Spinal cord (tissue), 10 donors: Measurements from ENCODE around the gene KIF21B. TPM values are rescaled to one million over a fixed set of nuclear protein-coding genes. Genes with fewer than 3 reads are reported as not detected.
"Not testable (repeated sequence)": the region's sequence is repeated elsewhere in the genome, so short reads cannot be mapped to it uniquely, and the experiment has no call there.

Source experiments
- DNase-seq, 6 donors: peaks; one replicate each; pipeline versions ENCODE4 v3.0.0 to v3.0.0-alpha.2; 2013 to 2015; ENCODE audit warnings: low spot score in 6 of 6, low read depth in 4 of 6
- H3K27ac ChIP-seq: one replicate; pipeline ENCODE4 v1.5.1; 2013; ENCODE audit warnings: low read depth, low read length, control low read depth
- H3K27me3 ChIP-seq: one replicate; pipeline ENCODE4 v1.6.1; 2013; ENCODE audit warnings: low read length; ENCODE audit not compliant: control insufficient read depth, insufficient read depth
- H3K36me3 ChIP-seq: one replicate; pipeline ENCODE4 v1.6.1; 2013; ENCODE audit warnings: low read length; ENCODE audit not compliant: control insufficient read depth, insufficient read depth
- H3K4me1 ChIP-seq: one replicate; pipeline ENCODE4 v1.6.1; 2013; ENCODE audit warnings: low read length; ENCODE audit not compliant: control insufficient read depth, insufficient read depth
- H3K4me3 ChIP-seq: one replicate; pipeline ENCODE4 v1.5.1; 2013; ENCODE audit warnings: low read depth, low read length, control low read depth
- H3K9me3 ChIP-seq: one replicate; pipeline ENCODE4 v1.6.1; 2013; ENCODE audit warnings: low read length; ENCODE audit not compliant: control insufficient read depth, insufficient read depth
- WGBS: methylation state at CpG from one replicate; pipeline ENCODE4 v1.1.5; 2013; ENCODE audit warnings: missing lambda C conversion rate; ENCODE audit not compliant: insufficient coverage; 5-methylcytosine and 5-hydroxymethylcytosine counted together
- polyA plus RNA-seq, 2 donors: library from polyadenylated mRNA; unstranded; fragments of 120-200 nt; gene quantifications; one replicate each; pipeline ENCODE4 v1.2.1, GENCODE V29; 2013; ENCODE audit not compliant: insufficient read length in 2 of 2
- total RNA-seq, 2 donors: library from RNA; depleted of rRNA in 1 of 2; stranded (reverse); fragments of 120-200 nt in 1 of 2; fragments of >200 nt in 1 of 2; gene quantifications; one replicate each; pipeline versions ENCODE4 v1.2.3 to v1.2.4, GENCODE V29; 2013 to 2014
- donor health status: healthy.

The KIF21B gene
- total and polyA plus RNA-seq, 4 donors = 29.9 to 104 (median 70.1) TPM

GRCh38 chr1:200963076-200963475, 60.4 kb downstream of the KIF21B start:
- Histone ChIP-seq H3K27me3 (no peaks in the 10 kb centered on the region), H3K36me3 (peaks cover 5% of the 10 kb centered on the region), H3K9me3 (no peaks in the 10 kb centered on the region), H3K4me1 (peaks cover 28% of the 10 kb centered on the region), H3K27ac (no peak overlapping the region), H3K4me3 (no peak overlapping the region)
- 100% methylated on average over 2 of the region's 2 CpGs for WGBS
- DNase-seq = no peak

- Histone ChIP-seq H3K4me1 (peaks cover 23% of the 10 kb centered on the region), H3K27me3 (no peaks in the 10 kb centered on the region), H3K36me3 (peaks cover under 1% of the 10 kb centered on the region), H3K9me3 (no peaks in the 10 kb centered on the region), H3K27ac (no peak overlapping the region), H3K4me3 (no peak overlapping the region)
- DNase-seq = no peak
- WGBS = 90% methylated on average over 3 of the region's 4 CpGs
These were observed 60.9 kb downstream of the KIF21B start for GRCh38 chr1:200962631-200963030.

- H3K27ac ChIP-seq, H3K9me3 ChIP-seq, H3K27me3 ChIP-seq, H3K4me3 ChIP-seq, H3K36me3 ChIP-seq, DNase-seq: not testable (repeated sequence)
- WGBS = 96% methylated on average over 9 of the region's 11 CpGs
- peaks cover 23% of the 10 kb centered on the region for H3K4me1 ChIP-seq
These were observed 61.4 kb downstream of the KIF21B start for GRCh38 chr1:200962151-200962550.

GRCh38 chr1:200960948-200961340, 62.6 kb downstream of the KIF21B start:
- H3K4me1 ChIP-seq = peaks cover 23% of the 10 kb centered on the region
- no peaks in the 10 kb centered on the region for H3K36me3 ChIP-seq
- no peaks in the 10 kb centered on the region for H3K27me3 ChIP-seq
- no peak for DNase-seq
- H3K27ac ChIP-seq = peak overlapping the region; percentile 52
- H3K4me3 ChIP-seq = no peak overlapping the region
- 100% methylated on average over 1 of the region's 4 CpGs for WGBS
- H3K9me3 ChIP-seq = no peaks in the 10 kb centered on the region

- Histone ChIP-seq H3K36me3 (no peaks in the 10 kb centered on the region), H3K4me1 (peaks cover 19% of the 10 kb centered on the region), H3K9me3 (no peaks in the 10 kb centered on the region), H3K27me3 (no peaks in the 10 kb centered on the region), H3K4me3 (no peak overlapping the region), H3K27ac (peak overlapping the region; percentile 52)
- DNase-seq = no peak
- WGBS = 38% methylated on average over 6 of the region's 9 CpGs
These were observed 63.1 kb downstream of the KIF21B start for GRCh38 chr1:200960236-200960947.

GRCh38 chr1:200959411-200959921, 64.0 kb downstream of the KIF21B start:
- peak in 5 of 6 donors; percentile 19 to 78 (median 47) for DNase-seq
- 18% methylated on average over 13 of the region's 15 CpGs for WGBS
- H3K27ac ChIP-seq = peak overlapping the region; percentile 52

GRCh38 chr1:200958597-200958996, 64.9 kb downstream of the KIF21B start:
- no peak overlapping the region for H3K4me3 ChIP-seq
- H3K36me3 ChIP-seq = no peaks in the 10 kb centered on the region
- H3K27ac ChIP-seq = no peak overlapping the region
- H3K4me1 ChIP-seq = peaks cover 13% of the 10 kb centered on the region
- DNase-seq = no peak
- WGBS = 86% methylated on average over 11 of the region's 11 CpGs
- H3K27me3 ChIP-seq = no peaks in the 10 kb centered on the region
- H3K9me3 ChIP-seq = no peaks in the 10 kb centered on the region

More at GRCh38 chr1:200959411-200959921, 64.0 kb downstream of the KIF21B start:
- Histone ChIP-seq H3K27me3 (no peaks in the 10 kb centered on the region), H3K4me1 (peaks cover 13% of the 10 kb centered on the region), H3K9me3 (no peaks in the 10 kb centered on the region), H3K36me3 (no peaks in the 10 kb centered on the region), H3K4me3 (no peak overlapping the region)

- DNase-seq = no peak
- 100% methylated on average over 2 of the region's 3 CpGs for WGBS
- H3K9me3 ChIP-seq = no peaks in the 10 kb centered on the region
- no peaks in the 10 kb centered on the region for H3K36me3 ChIP-seq
- H3K4me3 ChIP-seq = no peak overlapping the region
- H3K27ac ChIP-seq = no peak overlapping the region
- H3K27me3 ChIP-seq = no peaks in the 10 kb centered on the region
- peaks cover 2% of the 10 kb centered on the region for H3K4me1 ChIP-seq
These were observed 69.1 kb downstream of the KIF21B start for GRCh38 chr1:200954434-200954833.

- Histone ChIP-seq H3K9me3 (peaks cover 5% of the 10 kb centered on the region), H3K4me1 (no peaks in the 10 kb centered on the region), H3K36me3 (no peaks in the 10 kb centered on the region), H3K4me3 (no peak overlapping the region), H3K27me3 (no peaks in the 10 kb centered on the region), H3K27ac (no peak overlapping the region)
- WGBS = 83% methylated on average over 1 of the region's 2 CpGs
- no peak for DNase-seq
These were observed 72.5 kb downstream of the KIF21B start for GRCh38 chr1:200951016-200951415.

- WGBS = 95% methylated on average over 7 of the region's 8 CpGs
- Histone ChIP-seq H3K4me1 (peaks cover 5% of the 10 kb centered on the region), H3K27ac (no peak overlapping the region), H3K27me3 (no peaks in the 10 kb centered on the region), H3K36me3 (no peaks in the 10 kb centered on the region), H3K4me3 (no peak overlapping the region), H3K9me3 (peaks cover 5% of the 10 kb centered on the region)
- no peak for DNase-seq
These were observed 73.9 kb downstream of the KIF21B start for GRCh38 chr1:200949626-200950025.
